SK-N-SH (cell line): ENCODE results near the gene TSPYL1.

Source experiments
- CTCF ChIP-seq: fragments of 200-600 bp; sonication (generic); IDR thresholded peaks from 2 replicates; pipeline ENCODE4 v1.6.1; 2017; ENCODE audit warnings: antibody characterized with exemption, mild to moderate bottlenecking, moderate library complexity
- GATA2 ChIP-seq: sonication (generic); formaldehyde crosslinking; IDR thresholded peaks from 2 replicates; pipeline ENCODE4 v1.5.0; 2020; ENCODE audit warnings: mild to moderate bottlenecking, missing genetic modification reagents
- REST ChIP-seq: IDR thresholded peaks from 2 replicates; pipeline ENCODE4 v1.6.1; 2012; ENCODE audit warnings: mild to moderate bottlenecking, low read depth, low read length, moderate library complexity
- TAF1 ChIP-seq: IDR thresholded peaks from 2 replicates; pipeline ENCODE4 v1.6.1; 2012; ENCODE audit warnings: low read depth, mild to moderate bottlenecking, low read length, moderate library complexity, borderline replicate concordance

GRCh38 chr6:116307001-116307400 is 27.3 kb upstream of the TSPYL1 start:
- no peak for TF ChIP-seq REST
- no peak for TF ChIP-seq GATA2 (CRISPR knock-in tag)
- no peak for TF ChIP-seq TAF1
- TF ChIP-seq CTCF: no peak
